IPS DF 6.9 (cell line): Measurements from ENCODE around the gene BACH2.

Source experiments
- DNase-seq: peaks from one replicate; pipeline ENCODE4 v3.0.0-alpha.2; 2013; ENCODE audit warnings: low read depth, low spot score
- H3K27ac ChIP-seq: one replicate; pipeline ENCODE4 v1.5.1; 2013; ENCODE audit warnings: low read length, control low read depth
- H3K27me3 ChIP-seq: 2 replicates; pipeline ENCODE4 v1.6.1; 2013; ENCODE audit warnings: mild to moderate bottlenecking, low read length; ENCODE audit not compliant: control insufficient read depth, insufficient read depth
- H3K36me3 ChIP-seq: 2 replicates; pipeline ENCODE4 v1.6.1; 2013; ENCODE audit warnings: low read length; ENCODE audit not compliant: control insufficient read depth, insufficient read depth
- H3K4me1 ChIP-seq: 2 replicates; pipeline ENCODE4 v1.6.1; 2013; ENCODE audit warnings: low read length; ENCODE audit not compliant: control insufficient read depth, insufficient read depth
- H3K4me3 ChIP-seq: 2 replicates; pipeline ENCODE4 v1.5.1; 2013; ENCODE audit warnings: mild to moderate bottlenecking, low read length
- H3K9me3 ChIP-seq: 2 replicates; pipeline ENCODE4 v1.6.1; 2013; ENCODE audit warnings: low read length, inconsistent platforms; ENCODE audit not compliant: control insufficient read depth, insufficient read depth
- WGBS: extraction: QIAGEN DNeasy Blood & Tissue Kit; methylation state at CpG from one replicate; pipeline ENCODE4 v1.1.7; 2013; ENCODE audit warnings: mixed read lengths, missing lambda C conversion rate; ENCODE audit not compliant: insufficient read length, insufficient coverage; 5-methylcytosine and 5-hydroxymethylcytosine counted together

BACH2 gene

GRCh38 chr6:90226257-90226656 lies 70.4 kb downstream of the BACH2 start:
- Histone ChIP-seq H3K9me3 (0 out of 2 replicates have a peak, but pooled peaks cover 1% of the 10 kb centered on the region), H3K27me3 (no peaks in the 10 kb centered on the region), H3K4me1 (no peaks in the 10 kb centered on the region), H3K36me3 (no peaks in the 10 kb centered on the region), H3K4me3 (no peak overlapping the region), H3K27ac (no peak overlapping the region)
- DNase-seq: no peak
- WGBS: no CpG with 5 or more reads among the region's 2 CpGs

DNA sequence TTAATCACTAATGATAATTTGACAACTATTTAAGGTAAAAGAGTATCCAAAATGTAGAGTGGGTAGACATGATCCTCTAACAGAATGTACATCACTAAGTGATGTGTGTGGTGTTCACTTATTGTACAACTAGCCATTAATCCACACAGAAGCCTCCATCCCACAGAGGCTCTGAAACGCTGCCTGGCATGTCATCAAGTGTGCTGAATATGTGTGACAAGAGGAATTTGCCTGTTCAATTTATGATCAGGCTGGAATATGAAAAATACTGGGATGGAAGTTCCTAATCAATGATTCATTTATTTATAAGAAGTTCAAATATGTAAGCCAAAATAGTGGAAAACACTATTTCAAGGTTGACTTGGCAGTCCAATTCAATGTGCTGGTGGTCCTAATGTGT lies 72.4 kb downstream of the BACH2 start:
- DNase-seq: no peak
- Histone ChIP-seq H3K4me3 (no peak overlapping the region), H3K27ac (no peak overlapping the region), H3K9me3 (0 out of 2 replicates have a peak, but pooled peaks cover 1% of the 10 kb centered on the region), H3K36me3 (no peaks in the 10 kb centered on the region), H3K4me1 (0 out of 2 replicates have a peak, but pooled peaks cover 2% of the 10 kb centered on the region), H3K27me3 (no peaks in the 10 kb centered on the region)
- WGBS: no CpG with 5 or more reads among the region's 1 CpG

DNA sequence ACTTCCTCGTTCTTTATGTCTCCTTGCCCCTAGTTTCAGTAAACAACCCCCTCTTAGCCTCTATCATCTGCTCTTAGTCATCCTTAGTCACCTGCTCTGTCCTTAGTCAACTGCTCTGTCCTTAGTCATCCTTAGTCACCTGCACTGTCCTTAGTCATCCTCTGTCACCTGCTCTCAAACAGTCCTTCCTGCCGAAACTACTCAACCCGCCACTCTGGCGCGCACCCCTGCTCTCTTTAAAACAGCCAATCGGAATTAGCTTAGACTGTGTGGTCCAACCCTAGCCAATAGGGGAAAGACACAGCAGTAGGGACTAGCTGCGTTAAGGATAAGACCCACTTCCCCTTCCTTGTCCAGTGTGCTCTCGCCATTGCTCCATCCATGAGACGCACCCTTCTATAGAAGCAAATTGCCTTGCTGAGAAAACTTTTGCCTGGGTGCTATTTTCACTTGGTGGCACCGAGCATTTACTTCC lies 73.9 kb downstream of the BACH2 start:
- H3K27me3 ChIP-seq: no peaks in the 10 kb centered on the region
- no peak overlapping the region for H3K27ac ChIP-seq
- peaks cover 5% of the 10 kb centered on the region; the same call in 1 of the 2 replicates for H3K4me1 ChIP-seq
- no peaks in the 10 kb centered on the region for H3K36me3 ChIP-seq
- WGBS: no CpG with 5 or more reads among the region's 10 CpGs
- H3K9me3 ChIP-seq: 0 out of 2 replicates have a peak, but pooled peaks cover 1% of the 10 kb centered on the region
- no peak overlapping the region for H3K4me3 ChIP-seq
- no peak for DNase-seq

DNA sequence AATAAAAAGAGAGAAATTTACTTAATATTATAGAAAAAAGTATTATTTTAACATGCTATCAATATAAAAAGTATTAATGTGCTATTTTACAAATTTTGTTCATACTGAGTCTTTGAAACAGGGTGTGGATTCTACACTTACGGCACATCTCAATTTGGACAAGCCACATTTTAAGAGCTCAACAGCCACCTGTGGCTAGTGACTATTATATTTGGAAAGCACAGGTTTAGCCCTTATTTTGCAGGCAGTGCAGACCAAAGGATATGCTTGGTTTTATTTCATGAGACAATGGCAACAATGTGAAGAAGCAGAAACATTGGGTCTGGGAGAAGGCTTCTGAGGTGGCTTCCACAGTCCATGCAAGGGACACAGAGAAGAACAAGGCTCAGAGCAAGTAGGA lies 74.6 kb downstream of the BACH2 start:
- 0 out of 2 replicates have a peak, but pooled peaks cover 1% of the 10 kb centered on the region for H3K9me3 ChIP-seq
- H3K36me3 ChIP-seq: no peaks in the 10 kb centered on the region
- no peak for DNase-seq
- no peaks in the 10 kb centered on the region for H3K27me3 ChIP-seq
- no peak overlapping the region for H3K27ac ChIP-seq
- H3K4me1 ChIP-seq: peaks cover 5% of the 10 kb centered on the region; the same call in 1 of the 2 replicates
- no peak overlapping the region for H3K4me3 ChIP-seq
- no CpG with 5 or more reads among the region's 1 CpG for WGBS

GRCh38 chr6:90221403-90221802 lies 75.2 kb downstream of the BACH2 start:
- DNase-seq: no peak
- Histone ChIP-seq H3K27ac (no peak overlapping the region), H3K4me3 (no peak overlapping the region), H3K4me1 (peaks cover 5% of the 10 kb centered on the region; the same call in 1 of the 2 replicates), H3K36me3 (no peaks in the 10 kb centered on the region), H3K27me3 (no peaks in the 10 kb centered on the region), H3K9me3 (0 out of 2 replicates have a peak, but pooled peaks cover 1% of the 10 kb centered on the region)
- no CpG with 5 or more reads among the region's 4 CpGs for WGBS

- Histone ChIP-seq H3K9me3 (0 out of 2 replicates have a peak, but pooled peaks cover 1% of the 10 kb centered on the region), H3K27me3 (no peaks in the 10 kb centered on the region), H3K27ac (no peak overlapping the region), H3K36me3 (no peaks in the 10 kb centered on the region), H3K4me1 (peaks cover 9% of the 10 kb centered on the region; the same call in 1 of the 2 replicates), H3K4me3 (no peak overlapping the region)
- no peak for DNase-seq
- no CpG with 5 or more reads among the region's 1 CpG for WGBS
Observed at GRCh38 chr6:90220273-90220672, 76.4 kb downstream of the BACH2 start.

DNA sequence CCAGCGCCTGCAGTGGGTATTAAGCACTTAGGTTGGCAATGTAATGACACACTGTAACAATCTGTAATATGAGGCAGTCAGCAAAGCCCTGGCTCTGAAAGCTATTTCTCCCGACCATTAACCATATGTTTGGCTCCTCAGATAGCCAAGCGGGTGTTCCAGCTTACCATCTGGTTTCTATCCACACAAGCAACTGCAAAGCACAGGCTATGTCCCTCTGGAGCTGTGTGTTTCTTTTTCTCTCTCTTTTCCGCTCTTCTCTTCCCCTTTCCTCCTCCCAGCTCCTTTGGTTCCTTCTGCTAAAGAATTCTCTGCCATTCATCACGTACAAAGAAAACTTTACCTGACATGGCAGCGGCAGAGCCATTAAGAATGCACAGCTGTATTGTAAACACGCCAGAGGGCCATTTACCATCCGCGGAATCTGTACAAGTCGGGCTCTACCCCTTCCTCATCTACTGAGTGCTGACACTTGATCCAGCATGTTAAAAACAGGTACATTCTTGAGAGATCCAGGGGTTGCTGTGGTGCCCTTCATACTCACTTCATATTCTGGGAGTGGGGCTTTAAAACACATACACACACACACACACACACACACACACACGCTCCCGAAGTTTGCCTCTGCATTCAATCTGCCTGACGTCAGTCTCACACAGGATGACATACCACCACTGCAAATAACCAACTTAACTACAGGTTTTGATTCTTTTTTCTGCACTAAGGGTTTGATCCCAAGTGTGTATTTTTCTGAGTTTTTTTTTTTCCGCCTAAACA lies 77.2 kb downstream of the BACH2 start:
- no peak overlapping the region for H3K4me3 ChIP-seq
- peaks cover 9% of the 10 kb centered on the region; the same call in 1 of the 2 replicates for H3K4me1 ChIP-seq
- H3K27me3 ChIP-seq: no peaks in the 10 kb centered on the region
- no peak for DNase-seq
- no peak overlapping the region for H3K27ac ChIP-seq
- H3K9me3 ChIP-seq: 0 out of 2 replicates have a peak, but pooled peaks cover 1% of the 10 kb centered on the region
- no CpG with 5 or more reads among the region's 14 CpGs for WGBS
- H3K36me3 ChIP-seq: no peaks in the 10 kb centered on the region

GRCh38 chr6:90218959-90219208 lies 77.8 kb downstream of the BACH2 start:
- Histone ChIP-seq H3K36me3 (no peaks in the 10 kb centered on the region), H3K4me1 (peaks cover 9% of the 10 kb centered on the region; the same call in 1 of the 2 replicates), H3K4me3 (no peak overlapping the region), H3K9me3 (0 out of 2 replicates have a peak, but pooled peaks cover 1% of the 10 kb centered on the region), H3K27me3 (no peaks in the 10 kb centered on the region), H3K27ac (no peak overlapping the region)
- WGBS: no CpG with 5 or more reads among the region's 1 CpG
- DNase-seq: no peak

DNA sequence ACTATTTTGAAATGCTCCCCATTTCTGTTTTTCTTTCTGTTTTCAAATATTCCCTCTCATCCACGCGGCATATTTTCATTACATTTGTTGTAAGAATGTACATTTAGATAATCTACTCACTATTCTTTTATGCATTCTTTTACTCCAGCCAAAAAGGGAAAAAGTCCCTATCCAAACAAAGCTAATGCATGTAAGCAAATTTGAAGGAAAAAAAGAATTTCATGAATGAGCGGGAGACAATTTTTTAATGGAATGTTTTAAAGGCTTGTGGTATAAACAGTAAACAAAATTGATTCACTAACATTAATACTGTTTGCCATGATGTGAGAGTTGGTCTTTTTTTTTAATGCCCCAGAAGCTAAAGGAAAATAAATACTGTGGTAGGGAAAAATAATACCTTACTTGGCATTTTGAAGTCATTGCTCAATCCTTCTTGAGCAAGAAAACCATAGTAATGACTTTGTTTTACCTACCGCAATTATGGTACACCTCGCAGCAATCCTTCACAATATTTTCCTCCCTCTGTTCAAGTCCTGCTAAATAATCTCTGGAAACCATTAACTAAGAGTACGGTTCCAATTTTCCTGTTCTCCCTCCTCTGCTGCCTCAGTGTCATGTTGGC lies 79.0 kb downstream of the BACH2 start:
- DNase-seq: no peak
- no peak overlapping the region for H3K4me3 ChIP-seq
- H3K27me3 ChIP-seq: no peaks in the 10 kb centered on the region
- no peak overlapping the region for H3K27ac ChIP-seq
- H3K36me3 ChIP-seq: no peaks in the 10 kb centered on the region
- no CpG with 5 or more reads among the region's 6 CpGs for WGBS
- peaks cover 9% of the 10 kb centered on the region; the same call in 1 of the 2 replicates for H3K4me1 ChIP-seq
- no peaks in the 10 kb centered on the region for H3K9me3 ChIP-seq

- H3K27ac ChIP-seq: no peak overlapping the region
- H3K27me3 ChIP-seq: no peaks in the 10 kb centered on the region
- peaks cover 9% of the 10 kb centered on the region; the same call in 1 of the 2 replicates for H3K4me1 ChIP-seq
- no CpG with 5 or more reads among the region's 14 CpGs for WGBS
- H3K9me3 ChIP-seq: no peaks in the 10 kb centered on the region
- no peaks in the 10 kb centered on the region for H3K36me3 ChIP-seq
- DNase-seq: no peak
- no peak overlapping the region for H3K4me3 ChIP-seq
Observed at GRCh38 chr6:90216072-90216977, 80.3 kb downstream of the BACH2 start.
